GM19043 (cell line): Measurements from ENCODE around the gene DNAI4.
"Not testable (repeated sequence)": the region's sequence is repeated elsewhere in the genome, so short reads cannot be mapped to it uniquely, and the experiment has no call there.

Experiments used
- ATAC-seq: cut with Tn5 transposase; IDR thresholded peaks from one replicate; pipeline ENCODE4 v1.9.1; 2021; ENCODE audit warnings: low read depth; ENCODE audit not compliant: unreplicated experiment

DNAI4 gene

GRCh38 chr1:66834926-66835325, 89.7 kb downstream of the DNAI4 start:
- ATAC-seq, result no peak

DNA sequence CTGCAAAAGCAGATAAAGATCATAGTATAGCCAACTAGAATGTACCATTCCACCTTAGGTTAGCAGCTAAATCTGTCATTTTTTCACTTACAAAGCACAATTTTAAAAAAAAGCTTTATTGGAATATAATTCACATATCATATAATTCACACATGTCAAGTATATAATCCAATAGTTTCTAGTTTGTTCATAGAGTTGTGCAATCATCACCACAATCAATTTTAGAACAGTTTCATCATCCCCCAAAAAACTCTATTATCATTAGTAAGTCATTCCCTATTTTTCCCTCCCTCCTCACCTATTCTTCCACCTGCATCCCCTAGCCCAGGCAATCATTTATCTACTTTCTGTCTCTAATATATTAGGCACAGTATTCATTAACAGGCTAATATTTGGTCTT, 91.5 kb downstream of the DNAI4 start:
- ATAC-seq, result no peak

DNA sequence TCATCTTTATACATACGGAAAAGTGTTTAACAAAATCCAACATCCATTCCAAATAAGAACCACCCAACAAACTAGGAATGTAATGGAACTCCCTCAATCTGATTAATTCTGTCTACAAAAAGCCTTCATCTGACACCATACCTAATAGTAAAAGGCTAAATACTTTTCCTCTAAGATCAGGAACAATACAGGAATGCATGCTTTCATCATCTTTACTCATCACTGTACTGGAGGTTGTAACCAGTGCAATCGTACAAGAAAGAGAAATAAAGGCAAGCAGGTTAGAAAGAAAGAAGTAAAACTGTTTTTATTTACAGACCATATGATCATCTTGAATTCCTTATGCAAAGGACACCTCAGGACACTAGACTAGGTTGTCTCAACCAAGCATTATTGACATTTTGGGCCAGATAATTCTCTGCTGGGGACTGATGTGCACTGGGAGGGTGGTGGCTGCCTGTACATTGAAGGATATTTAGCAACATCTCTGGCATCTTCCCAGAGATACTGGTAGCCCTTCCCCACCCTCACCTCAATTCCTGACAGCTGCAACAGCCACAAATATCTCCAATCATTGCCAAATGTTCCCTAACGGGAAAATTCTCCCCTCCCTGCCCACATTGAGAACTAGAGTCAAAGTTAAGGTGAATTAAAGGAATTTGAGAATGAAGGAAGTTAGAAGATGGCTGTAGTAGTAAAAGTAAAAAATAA, 93.0 kb downstream of the DNAI4 start:
- no peak for ATAC-seq

- ATAC-seq, result no peak
These were observed 99.9 kb downstream of the DNAI4 start for GRCh38 chr1:66824771-66825170.

- no peak for ATAC-seq
These were observed 114.8 kb downstream of the DNAI4 start for GRCh38 chr1:66809736-66810326.

- ATAC-seq, result no peak
These were observed 115.4 kb downstream of the DNAI4 start for GRCh38 chr1:66809245-66809644.

GRCh38 chr1:66795839-66796238, 128.8 kb downstream of the DNAI4 start:
- not testable (repeated sequence) for ATAC-seq

GRCh38 chr1:66791621-66792610, 132.7 kb downstream of the DNAI4 start:
- no peak for ATAC-seq

- no peak for ATAC-seq
These were observed 136.3 kb downstream of the DNAI4 start for GRCh38 chr1:66788231-66788939.

DNA sequence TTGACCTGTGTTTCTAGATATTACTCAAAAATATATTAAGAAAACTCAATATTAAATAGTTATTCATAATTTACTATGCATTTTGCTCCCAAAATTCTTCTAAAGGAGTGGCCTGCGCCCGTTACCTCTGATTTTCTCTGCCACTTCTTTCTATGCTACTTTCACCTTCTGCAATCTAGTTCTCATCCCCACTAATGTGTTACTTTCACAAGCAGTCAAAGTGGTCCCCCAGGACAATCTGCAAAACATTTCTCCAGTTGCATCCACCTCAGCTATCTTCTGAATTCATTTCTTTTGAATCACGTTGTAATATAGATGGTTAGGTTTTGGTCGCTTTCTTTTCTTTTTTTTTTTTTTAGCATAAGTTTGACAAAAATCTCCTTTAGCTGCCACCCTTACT, 137.0 kb downstream of the DNAI4 start:
- ATAC-seq, result no peak

GRCh38 chr1:66785800-66786199, 138.9 kb downstream of the DNAI4 start:
- not testable (repeated sequence) for ATAC-seq

- no peak for ATAC-seq
These were observed 145.1 kb downstream of the DNAI4 start for GRCh38 chr1:66779475-66780078.

GRCh38 chr1:66778969-66779368, 145.7 kb downstream of the DNAI4 start:
- ATAC-seq, result no peak

GRCh38 chr1:66778266-66778665, 146.4 kb downstream of the DNAI4 start:
- ATAC-seq, result no peak

DNA sequence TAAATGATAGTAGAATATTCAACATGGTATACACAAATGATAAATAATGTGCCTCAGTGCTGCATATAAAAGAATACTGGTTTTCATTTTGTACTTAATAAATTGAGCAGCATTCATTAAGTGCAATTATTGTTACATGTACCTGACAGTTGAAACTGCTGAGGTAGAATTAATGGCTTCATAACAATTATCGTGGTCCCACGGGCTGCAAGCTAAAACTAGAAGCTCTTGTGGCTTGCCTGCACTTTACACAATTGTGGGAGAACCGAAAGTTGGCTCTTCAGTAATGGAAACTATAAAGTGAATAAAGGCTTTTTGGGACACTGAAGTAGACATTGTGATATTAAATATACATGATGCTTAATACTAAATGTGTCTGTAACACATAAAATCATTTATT, 146.8 kb downstream of the DNAI4 start:
- ATAC-seq, result no peak

DNA sequence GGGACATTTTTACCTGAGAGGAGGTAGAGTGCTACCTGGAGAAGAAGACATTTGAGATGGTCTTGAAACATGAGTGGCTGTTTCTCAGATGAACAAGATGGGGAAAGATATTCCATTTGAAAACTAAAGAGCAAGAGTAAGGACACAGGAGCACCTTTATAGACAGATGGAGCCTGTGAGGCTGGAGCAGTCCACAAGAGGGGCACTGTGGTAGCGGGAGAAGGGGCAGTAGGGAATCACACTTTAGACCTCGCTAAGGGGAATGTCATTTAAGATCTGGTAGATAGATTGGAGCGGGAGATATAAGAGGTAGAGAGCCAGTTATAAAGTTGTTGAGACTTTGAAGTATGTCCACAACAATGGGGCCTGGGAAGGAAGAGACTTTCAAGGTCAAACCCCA, 149.0 kb downstream of the DNAI4 start:
- no peak for ATAC-seq

DNA sequence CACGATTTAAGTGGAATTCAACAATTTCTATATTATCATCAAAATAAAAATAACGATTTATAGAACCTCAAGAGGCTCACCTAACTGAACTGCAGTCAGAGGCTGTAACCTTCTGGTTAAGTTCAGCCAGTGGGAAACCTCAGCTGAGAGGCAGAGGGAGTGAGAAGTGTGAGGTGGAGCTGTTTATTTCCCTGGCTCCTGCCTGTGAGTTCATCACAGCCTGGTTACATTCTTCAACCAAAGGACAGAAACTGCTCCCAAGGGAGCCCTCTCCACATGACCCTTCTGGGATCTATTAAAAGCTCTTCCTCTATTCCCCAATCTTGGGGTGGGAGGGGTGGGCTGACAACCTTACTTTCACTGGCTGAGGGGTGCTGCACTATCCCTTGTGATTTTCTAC, 150.2 kb downstream of the DNAI4 start:
- no peak for ATAC-seq

- no peak for ATAC-seq
These were observed 151.4 kb downstream of the DNAI4 start for GRCh38 chr1:66773227-66773626.

- ATAC-seq, result no peak
These were observed 154.0 kb downstream of the DNAI4 start for GRCh38 chr1:66770694-66771093.

DNA sequence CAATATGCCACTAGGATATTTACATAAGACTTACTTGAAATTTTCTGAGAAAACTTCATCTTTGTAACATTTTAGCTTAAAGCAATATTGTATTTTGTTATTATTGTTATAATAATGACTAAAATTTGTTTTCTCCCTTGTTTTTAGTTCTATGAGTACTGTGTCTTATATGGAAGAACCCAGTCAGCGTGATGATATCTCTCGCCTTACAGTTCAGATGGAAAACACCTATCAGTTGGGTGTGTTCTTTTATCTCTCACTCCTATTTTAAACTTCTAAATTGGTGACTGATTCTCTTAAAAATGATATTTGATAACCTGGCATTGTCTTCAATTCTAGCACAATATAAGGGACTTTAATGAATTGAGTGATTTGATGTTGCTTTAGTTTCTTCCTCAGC, 154.4 kb downstream of the DNAI4 start:
- no peak for ATAC-seq
